ENCODE data around the gene RABEP1. TPM values are rescaled to one million over a fixed set of nuclear protein-coding genes. Genes with fewer than 3 reads are reported as not detected.
"Not testable (repeated sequence)": the region's sequence is repeated elsewhere in the genome, so short reads cannot be mapped to it uniquely, and the experiment has no call there.

Gene RABEP1
- total RNA-seq (50.3 TPM), polyA plus RNA-seq (25.9 TPM)

- Histone ChIP-seq H3K4me3 (ENCODE audit: low read depth, low read length) (peak within 1 kb of the TSS; percentile 97), H3K4me1 (ENCODE audit: insufficient read depth) (peaks cover 2% of the 10 kb centered on the region), H3K27ac (ENCODE audit: low read depth) (peak within 1 kb of the TSS; percentile 75), H3K36me3 (ENCODE audit: insufficient read depth) (no peaks in the 10 kb centered on the region)
- under 1% methylated on average over 98 of the region's 98 CpGs for WGBS
- DNase-seq (ENCODE audit: extremely low spot score): peak; percentile 69
These were observed at the start of gene RABEP1 for GRCh38 chr17:5281814-5282641. Gene RABEP1, plus strand, starts transcription at chr17:5282284. Its CDS starts 203 bp downstream, at chr17:5282487.

- not testable (repeated sequence) for DNase-seq (ENCODE audit: extremely low spot score); H3K36me3 ChIP-seq (ENCODE audit: insufficient read depth); H3K4me1 ChIP-seq (ENCODE audit: insufficient read depth); H3K4me3 ChIP-seq (ENCODE audit: low read depth, low read length); H3K27ac ChIP-seq (ENCODE audit: low read depth)
- 95% methylated on average over 7 of the region's 7 CpGs for WGBS
These were observed 48.6 kb upstream of the RABEP1 start for GRCh38 chr17:5233492-5233891.

- Histone ChIP-seq H3K27ac (ENCODE audit: low read depth) (no peak within 1 kb of the TSS), H3K4me3 (ENCODE audit: low read depth, low read length) (no peak within 1 kb of the TSS), H3K36me3 (ENCODE audit: insufficient read depth) (no peaks in the 10 kb centered on the region), H3K4me1 (ENCODE audit: insufficient read depth) (no peaks in the 10 kb centered on the region)
- DNase-seq (ENCODE audit: extremely low spot score): no peak
- WGBS: 90% methylated on average over 19 of the region's 19 CpGs
These were observed 47.2 kb upstream of the RABEP1 start, which contains the start of gene SCIMP for GRCh38 chr17:5234645-5235576. Gene SCIMP, minus strand, starts transcription at chr17:5234860. Its CDS starts 105 bp downstream, at chr17:5234755.

GRCh38 chr17:5236938-5237540 is 45.0 kb upstream of the RABEP1 start:
- H3K4me3 ChIP-seq (ENCODE audit: low read depth, low read length): no peak overlapping the region
- DNase-seq (ENCODE audit: extremely low spot score): no peak
- 77% methylated on average over 3 of the region's 3 CpGs for WGBS
- H3K27ac ChIP-seq (ENCODE audit: low read depth): no peak overlapping the region
- H3K4me1 ChIP-seq (ENCODE audit: insufficient read depth): no peaks in the 10 kb centered on the region
- H3K36me3 ChIP-seq (ENCODE audit: insufficient read depth): no peaks in the 10 kb centered on the region

GRCh38 chr17:5237541-5238016 is 44.5 kb upstream of the RABEP1 start:
- 29% methylated on average over 6 of the region's 6 CpGs for WGBS
- Histone ChIP-seq H3K4me1 (ENCODE audit: insufficient read depth) (no peaks in the 10 kb centered on the region), H3K27ac (ENCODE audit: low read depth) (no peak overlapping the region), H3K36me3 (ENCODE audit: insufficient read depth) (no peaks in the 10 kb centered on the region), H3K4me3 (ENCODE audit: low read depth, low read length) (no peak overlapping the region)
- DNase-seq (ENCODE audit: extremely low spot score): no peak

- H3K36me3 ChIP-seq (ENCODE audit: insufficient read depth): no peaks in the 10 kb centered on the region
- DNase-seq (ENCODE audit: extremely low spot score): no peak
- no peak overlapping the region for H3K27ac ChIP-seq (ENCODE audit: low read depth)
- H3K4me1 ChIP-seq (ENCODE audit: insufficient read depth): no peaks in the 10 kb centered on the region
- WGBS: 67% methylated on average over 4 of the region's 4 CpGs
- H3K4me3 ChIP-seq (ENCODE audit: low read depth, low read length): no peak overlapping the region
These were observed 43.8 kb upstream of the RABEP1 start for GRCh38 chr17:5238333-5238732.

- not testable (repeated sequence) for H3K4me1 ChIP-seq (ENCODE audit: insufficient read depth); H3K36me3 ChIP-seq (ENCODE audit: insufficient read depth); H3K27ac ChIP-seq (ENCODE audit: low read depth); H3K4me3 ChIP-seq (ENCODE audit: low read depth, low read length); DNase-seq (ENCODE audit: extremely low spot score)
- 82% methylated on average over 7 of the region's 7 CpGs for WGBS
These were observed 42.3 kb upstream of the RABEP1 start for GRCh38 chr17:5239769-5240168.

- DNase-seq (ENCODE audit: extremely low spot score): no peak
These were observed 40.0 kb upstream of the RABEP1 start for GRCh38 chr17:5241861-5242671.

GRCh38 chr17:5247621-5248020 is 34.5 kb upstream of the RABEP1 start:
- DNase-seq (ENCODE audit: extremely low spot score): no peak
- no peak overlapping the region for H3K27ac ChIP-seq (ENCODE audit: low read depth)
- no peak overlapping the region for H3K4me3 ChIP-seq (ENCODE audit: low read depth, low read length)
- WGBS: 84% methylated on average over 8 of the region's 8 CpGs
- no peaks in the 10 kb centered on the region for H3K36me3 ChIP-seq (ENCODE audit: insufficient read depth)
- H3K4me1 ChIP-seq (ENCODE audit: insufficient read depth): no peaks in the 10 kb centered on the region

More at GRCh38 chr17:5241861-5242671, 40.0 kb upstream of the RABEP1 start:
- Histone ChIP-seq H3K4me3 (ENCODE audit: low read depth, low read length) (no peak overlapping the region), H3K27ac (ENCODE audit: low read depth) (no peak overlapping the region), H3K36me3 (ENCODE audit: insufficient read depth) (no peaks in the 10 kb centered on the region), H3K4me1 (ENCODE audit: insufficient read depth) (no peaks in the 10 kb centered on the region)
- 72% methylated on average over 10 of the region's 10 CpGs for WGBS

- Histone ChIP-seq H3K4me1 (ENCODE audit: insufficient read depth) (no peaks in the 10 kb centered on the region), H3K36me3 (ENCODE audit: insufficient read depth) (no peaks in the 10 kb centered on the region), H3K4me3 (ENCODE audit: low read depth, low read length) (no peak overlapping the region), H3K27ac (ENCODE audit: low read depth) (no peak overlapping the region)
- no peak for DNase-seq (ENCODE audit: extremely low spot score)
- 64% methylated on average over 22 of the region's 22 CpGs for WGBS
These were observed 33.1 kb upstream of the RABEP1 start for GRCh38 chr17:5248821-5249479.

GRCh38 chr17:5249615-5250014 is 32.5 kb upstream of the RABEP1 start:
- H3K27ac ChIP-seq (ENCODE audit: low read depth): no peak overlapping the region
- no peak overlapping the region for H3K4me3 ChIP-seq (ENCODE audit: low read depth, low read length)
- peak; percentile 32 for DNase-seq (ENCODE audit: extremely low spot score)
- H3K4me1 ChIP-seq (ENCODE audit: insufficient read depth): no peaks in the 10 kb centered on the region
- H3K36me3 ChIP-seq (ENCODE audit: insufficient read depth): no peaks in the 10 kb centered on the region
- WGBS: under 1% methylated on average over 4 of the region's 4 CpGs

GRCh38 chr17:5254414-5254813 is 27.7 kb upstream of the RABEP1 start:
- no peaks in the 10 kb centered on the region for H3K36me3 ChIP-seq (ENCODE audit: insufficient read depth)
- 74% methylated on average over 7 of the region's 7 CpGs for WGBS
- no peak overlapping the region for H3K4me3 ChIP-seq (ENCODE audit: low read depth, low read length)
- H3K4me1 ChIP-seq (ENCODE audit: insufficient read depth): no peaks in the 10 kb centered on the region
- no peak for DNase-seq (ENCODE audit: extremely low spot score)
- no peak overlapping the region for H3K27ac ChIP-seq (ENCODE audit: low read depth)
